Measurements from ENCODE around the gene JHY.

DNA sequence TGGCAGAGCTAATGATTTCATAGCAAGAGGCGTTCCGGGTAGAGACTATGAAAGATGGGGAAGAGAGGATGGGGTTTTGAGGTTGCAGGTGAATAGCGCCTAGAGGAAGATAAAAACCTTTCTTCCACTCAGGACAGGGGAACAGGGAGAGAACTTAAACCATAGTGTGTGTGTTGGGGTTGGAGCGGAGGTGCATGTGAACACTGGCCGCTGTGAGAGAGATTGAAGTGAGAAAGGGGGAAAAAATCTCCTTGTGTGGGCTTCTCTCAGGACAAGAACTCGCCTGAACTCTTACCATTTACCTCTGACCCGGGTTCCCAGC is 95.7 kb downstream of the JHY start:
- TF ChIP-seq, protein P1, sequence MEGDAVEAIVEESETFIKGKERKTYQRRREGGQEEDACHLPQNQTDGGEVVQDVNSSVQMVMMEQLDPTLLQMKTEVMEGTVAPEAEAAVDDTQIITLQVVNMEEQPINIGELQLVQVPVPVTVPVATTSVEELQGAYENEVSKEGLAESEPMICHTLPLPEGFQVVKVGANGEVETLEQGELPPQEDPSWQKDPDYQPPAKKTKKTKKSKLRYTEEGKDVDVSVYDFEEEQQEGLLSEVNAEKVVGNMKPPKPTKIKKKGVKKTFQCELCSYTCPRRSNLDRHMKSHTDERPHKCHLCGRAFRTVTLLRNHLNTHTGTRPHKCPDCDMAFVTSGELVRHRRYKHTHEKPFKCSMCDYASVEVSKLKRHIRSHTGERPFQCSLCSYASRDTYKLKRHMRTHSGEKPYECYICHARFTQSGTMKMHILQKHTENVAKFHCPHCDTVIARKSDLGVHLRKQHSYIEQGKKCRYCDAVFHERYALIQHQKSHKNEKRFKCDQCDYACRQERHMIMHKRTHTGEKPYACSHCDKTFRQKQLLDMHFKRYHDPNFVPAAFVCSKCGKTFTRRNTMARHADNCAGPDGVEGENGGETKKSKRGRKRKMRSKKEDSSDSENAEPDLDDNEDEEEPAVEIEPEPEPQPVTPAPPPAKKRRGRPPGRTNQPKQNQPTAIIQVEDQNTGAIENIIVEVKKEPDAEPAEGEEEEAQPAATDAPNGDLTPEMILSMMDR (IDR thresholded peaks at IDR 0.05), result no peak
- no peak for TF ChIP-seq RFX5 (IDR thresholded peaks at IDR 0.05; ENCODE audit: low read length)

Measured in SK-N-SH (cell line).